Measurements from ENCODE around the gene NAIP.
"Not testable (repeated sequence)": the region's sequence is repeated elsewhere in the genome, so short reads cannot be mapped to it uniquely, and the experiment has no call there.

Gene NAIP

DNA sequence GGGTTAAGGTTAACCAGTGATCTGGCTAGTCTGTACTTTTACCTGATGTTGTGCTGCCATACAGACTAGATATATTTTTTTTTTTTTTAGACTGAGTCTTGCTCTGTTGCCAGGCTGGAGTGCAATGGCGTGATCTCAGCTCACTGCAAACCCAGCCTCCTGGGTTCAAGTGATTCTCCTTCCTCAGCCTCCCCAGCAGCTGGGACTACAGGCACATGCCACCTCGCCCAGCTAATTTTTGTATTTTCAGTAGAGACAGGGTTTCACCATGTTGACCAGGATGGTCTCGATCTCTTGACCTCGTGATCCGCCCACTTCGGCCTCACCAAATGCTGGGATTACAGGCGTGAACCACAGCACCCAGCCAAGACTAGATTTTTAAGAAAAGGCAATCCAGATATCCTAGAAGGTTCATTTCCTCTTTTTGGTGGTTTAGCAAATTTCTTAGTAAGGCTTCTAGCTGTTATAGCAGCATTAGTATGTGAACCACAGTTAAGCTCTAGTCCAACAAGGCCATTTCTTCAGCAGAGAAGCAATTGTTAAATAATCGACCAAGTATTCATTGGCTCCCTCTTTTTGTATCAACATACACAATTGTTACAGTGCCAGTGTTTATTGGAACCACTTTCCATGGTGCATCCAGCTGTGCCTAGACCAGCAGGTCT, at the start of gene NAIP:
NAIP (minus strand) TSS at position 51 of the 665 bp plus-strand sequence. CDS start 12,424 bp downstream, outside the sequence.
- not testable (repeated sequence) for DNase-seq

DNA sequence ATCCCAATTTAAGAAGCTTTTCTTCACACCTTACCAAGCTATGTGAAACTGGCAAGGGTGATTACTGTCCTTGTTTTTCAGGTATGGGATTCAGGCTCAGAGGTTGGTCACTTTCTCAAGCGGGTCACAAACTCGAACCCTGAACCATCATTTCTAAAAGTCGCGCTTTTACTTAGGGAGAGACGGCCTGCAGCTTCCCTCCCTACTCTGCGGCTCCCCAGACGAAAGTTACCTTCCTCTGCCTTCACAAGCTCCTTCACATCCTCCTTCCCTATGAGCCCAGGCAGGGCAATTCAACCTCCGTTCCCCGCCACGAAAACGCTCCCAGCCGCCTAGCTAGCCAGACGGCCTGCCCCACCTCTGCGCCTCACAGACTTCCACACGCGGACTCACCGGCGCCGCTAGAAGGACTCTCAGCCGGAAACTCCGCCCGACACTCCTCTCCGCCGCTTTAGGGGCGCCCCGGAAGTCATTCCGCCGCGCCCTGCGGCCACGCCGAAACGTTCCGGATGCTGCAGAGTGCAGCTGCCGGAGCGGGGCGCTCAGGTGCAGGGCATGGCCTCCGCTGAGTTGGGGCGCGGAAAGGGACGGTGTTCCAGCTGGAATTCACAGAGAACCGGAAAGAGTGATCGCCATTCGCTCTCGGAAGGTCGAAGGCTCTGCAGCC, 42.3 kb upstream of the NAIP start, which contains the start of gene GTF2H2:
GTF2H2 (minus strand) TSS at position 415 of the 667 bp plus-strand sequence. CDS start 4,913 bp downstream, outside the sequence.
- not testable (repeated sequence) for DNase-seq

- DNase-seq: not testable (repeated sequence)
These were observed 36.2 kb upstream of the NAIP start for GRCh38 chr5:71061322-71061721.

DNA sequence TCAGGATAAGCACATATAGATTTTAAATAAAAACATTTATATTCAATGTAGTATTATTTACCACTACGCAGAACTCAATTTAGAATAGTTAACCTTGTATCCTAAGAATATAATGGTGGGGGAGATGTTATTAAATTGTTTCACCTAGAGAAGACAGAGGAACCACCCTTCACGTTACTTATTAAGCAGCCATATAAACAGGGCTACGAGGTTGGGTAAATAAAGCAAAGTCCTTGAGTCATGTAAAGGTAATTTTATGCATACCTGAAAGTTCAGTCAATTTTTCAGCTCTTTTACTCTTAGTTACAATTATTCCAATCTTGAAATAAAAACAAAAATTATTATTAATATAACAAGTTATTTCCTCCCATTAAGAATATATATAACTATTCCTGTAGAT, 34.3 kb upstream of the NAIP start:
- not testable (repeated sequence) for DNase-seq

- DNase-seq: not testable (repeated sequence)
These were observed 19.7 kb upstream of the NAIP start for GRCh38 chr5:71044808-71045207.

GRCh38 chr5:71044128-71044527, 19.0 kb upstream of the NAIP start:
- DNase-seq: not testable (repeated sequence)

DNA sequence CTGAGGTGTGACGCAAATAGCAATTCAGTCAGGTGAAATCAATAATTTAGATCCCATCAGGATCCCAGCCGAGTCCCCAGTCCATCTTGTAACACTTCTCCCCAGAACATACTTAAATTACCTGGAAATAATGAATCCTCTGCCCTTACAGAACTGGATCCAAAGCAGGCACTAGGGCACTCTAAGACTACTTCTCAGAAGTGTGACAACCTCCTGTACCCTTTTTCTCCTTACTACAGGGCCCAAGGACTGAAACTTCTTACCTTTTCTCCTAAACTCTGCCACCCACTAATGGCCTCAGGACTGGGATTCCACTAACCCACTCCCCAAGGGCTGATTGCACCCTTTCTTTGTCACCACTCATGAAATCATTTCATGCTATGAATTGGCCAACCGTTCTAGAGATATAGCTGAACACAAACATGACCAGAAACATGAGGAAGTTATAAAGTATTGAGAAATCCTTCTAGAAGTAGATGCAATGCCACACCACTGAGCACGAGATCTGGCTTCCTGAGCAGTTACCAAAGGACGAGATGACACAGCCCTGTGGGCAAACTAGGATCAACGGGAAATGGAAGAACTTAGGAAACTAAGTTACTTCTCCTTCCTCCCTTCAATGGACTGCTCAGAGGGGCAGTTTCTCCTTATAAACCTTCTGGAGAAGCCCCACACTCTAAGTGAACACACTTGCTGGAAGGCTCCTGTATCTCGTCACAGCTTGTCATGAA, 6.1 kb upstream of the NAIP start:
- DNase-seq: not testable (repeated sequence)

- DNase-seq: not testable (repeated sequence)
These were observed 4.5 kb downstream of the NAIP start for GRCh38 chr5:71020643-71021042.

GRCh38 chr5:71018376-71019005, 6.6 kb downstream of the NAIP start:
- not testable (repeated sequence) for DNase-seq

DNA sequence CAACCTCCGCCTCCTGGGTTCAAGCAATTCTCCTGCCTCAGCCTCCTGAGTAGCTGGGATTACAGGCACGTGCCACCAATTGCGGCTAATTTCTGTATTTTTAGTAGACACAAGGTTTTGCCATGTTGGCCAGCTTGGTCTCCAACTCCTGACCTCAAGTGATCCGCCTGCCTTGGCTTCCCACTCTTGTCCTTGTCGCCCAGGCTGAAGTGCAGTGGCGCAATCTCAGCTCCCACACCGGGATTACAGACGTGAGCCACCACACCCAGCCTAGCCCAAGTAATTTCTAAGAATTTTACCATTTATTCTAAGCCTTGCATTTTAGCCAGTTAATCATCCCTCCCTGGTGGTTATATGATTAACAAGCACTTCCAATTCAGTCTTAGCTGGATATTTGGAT, 11.0 kb downstream of the NAIP start:
- no peak for DNase-seq

- DNase-seq: no peak
These were observed 11.6 kb downstream of the NAIP start for GRCh38 chr5:71013575-71013974.

DNA sequence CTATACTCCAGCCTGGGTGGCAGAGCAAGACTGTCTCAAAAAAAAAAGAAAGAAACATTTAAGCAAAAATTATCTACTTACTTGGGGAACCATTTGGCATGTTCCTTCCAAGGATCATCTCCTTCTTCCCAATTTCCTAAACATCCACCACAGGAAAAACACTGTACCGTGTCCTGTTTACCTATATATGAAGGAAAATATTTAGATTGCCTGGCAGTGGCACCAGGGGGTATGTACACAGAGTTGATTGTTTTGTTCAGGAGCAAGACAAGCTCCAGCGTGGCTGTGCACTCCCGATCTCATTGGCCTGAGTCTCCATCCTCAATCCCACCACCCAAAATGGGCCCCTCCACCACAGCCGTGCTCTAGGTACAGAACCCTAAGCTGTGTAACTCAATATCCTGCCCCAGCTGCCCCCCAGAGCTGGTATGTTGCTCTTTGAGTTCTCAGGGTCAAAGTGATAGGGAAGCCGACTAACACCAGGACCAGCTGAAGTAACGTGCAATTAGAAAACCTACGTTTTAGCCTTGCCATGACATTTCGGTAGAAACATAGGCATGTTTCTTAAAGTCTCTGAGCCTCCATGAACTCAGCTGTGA, 13.8 kb downstream of the NAIP start:
- no peak for DNase-seq

GRCh38 chr5:71006983-71007382, 18.2 kb downstream of the NAIP start:
- not testable (repeated sequence) for DNase-seq

DNA sequence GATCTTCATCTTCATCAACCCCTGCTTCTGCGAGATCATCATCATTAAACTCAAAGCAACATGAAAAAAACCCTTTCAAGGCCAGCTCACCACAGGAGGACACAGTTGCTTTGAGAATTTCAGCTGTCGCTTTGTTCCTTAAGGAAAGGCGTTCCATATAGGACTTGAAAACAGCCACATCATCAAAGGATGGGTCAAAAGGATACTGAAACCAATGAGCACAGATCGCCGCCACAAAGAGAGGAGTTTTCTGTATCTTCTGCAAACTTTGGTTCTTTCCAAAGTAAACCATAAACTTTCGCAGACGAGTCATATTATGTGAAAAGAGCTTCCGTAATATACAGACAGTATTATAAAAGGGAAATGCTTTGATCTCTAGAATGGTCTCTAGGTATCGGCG, 40.3 kb downstream of the NAIP start:
- not testable (repeated sequence) for DNase-seq

- not testable (repeated sequence) for DNase-seq
These were observed 57.9 kb downstream of the NAIP start for GRCh38 chr5:70967220-70967619.

DNA sequence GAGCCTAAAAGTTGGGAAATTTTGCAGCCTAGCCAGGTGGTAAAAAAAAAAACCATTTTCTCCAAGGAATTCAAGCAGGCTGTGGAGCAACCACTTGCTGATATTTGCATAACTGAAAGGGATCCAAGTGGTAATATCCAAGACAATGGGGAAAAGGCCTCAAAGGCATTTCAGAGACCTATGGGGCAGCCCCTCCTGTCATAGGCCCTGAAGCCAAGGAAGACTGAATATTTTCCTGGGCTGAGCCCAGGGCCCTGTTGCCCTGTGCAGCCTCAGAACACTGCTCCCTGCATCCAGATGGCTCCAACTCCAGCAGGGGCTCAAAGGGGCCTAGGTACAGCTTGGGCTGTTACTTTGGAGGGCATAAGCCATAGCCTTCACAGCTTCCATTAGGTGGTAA, 60.6 kb downstream of the NAIP start:
- DNase-seq: not testable (repeated sequence)

DNA sequence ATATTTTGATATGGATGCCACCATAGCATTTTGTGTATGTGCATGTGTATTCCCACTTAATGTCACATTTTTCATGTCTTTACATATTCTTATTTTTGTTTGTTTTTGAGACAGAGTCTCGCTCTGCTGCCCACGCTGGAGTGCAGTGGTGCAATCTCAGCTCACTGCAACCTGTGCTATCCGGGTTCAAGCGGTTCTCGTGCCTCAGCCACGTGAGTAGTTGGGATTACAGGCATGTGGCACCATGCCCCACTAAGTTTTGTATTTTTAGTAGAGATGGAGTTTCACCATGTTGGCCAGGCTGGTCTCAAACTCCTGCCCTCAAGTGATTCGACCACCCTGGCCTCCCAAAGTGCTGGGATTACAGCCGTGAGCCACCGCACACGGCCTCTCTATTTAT, 72.1 kb downstream of the NAIP start:
- DNase-seq: not testable (repeated sequence)

- DNase-seq: not testable (repeated sequence)
These were observed 92.6 kb downstream of the NAIP start for GRCh38 chr5:70932560-70932959.

DNA sequence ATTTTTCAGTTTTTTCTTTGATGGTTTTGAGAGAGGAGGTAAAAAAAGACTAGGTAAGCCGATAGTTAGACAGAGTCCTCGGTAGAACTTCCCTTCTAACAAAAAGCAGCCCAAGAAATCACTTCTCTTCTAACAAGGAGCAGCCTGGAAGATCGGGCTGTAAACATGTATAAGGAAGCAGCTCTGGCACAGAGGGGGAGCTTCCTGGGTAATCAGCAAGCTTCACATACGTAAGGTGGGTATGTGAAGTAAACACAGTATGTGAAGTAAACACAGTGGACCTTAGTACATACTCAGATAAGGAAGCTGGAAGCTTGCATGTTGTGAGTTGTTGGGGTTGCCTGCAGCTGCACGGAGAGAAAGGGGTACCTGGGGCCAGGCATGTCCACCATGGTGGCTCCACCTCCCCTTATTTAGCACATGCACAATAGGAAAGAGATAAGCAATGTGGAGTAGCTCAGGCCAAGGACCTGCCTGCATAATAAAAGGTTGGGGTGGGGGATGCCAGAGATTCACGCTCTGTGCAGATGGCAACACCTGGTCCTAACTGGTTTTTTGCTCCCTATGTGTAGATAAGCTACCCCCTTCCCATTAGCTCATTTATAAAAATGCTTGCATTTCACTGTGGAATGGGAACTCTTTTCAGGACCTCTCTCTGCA, 93.3 kb downstream of the NAIP start:
- not testable (repeated sequence) for DNase-seq

GRCh38 chr5:70925211-70925562, 100.0 kb downstream of the NAIP start:
- not testable (repeated sequence) for DNase-seq

Measured in EL (cell line).